ENCODE data around the gene GOLGA6L7. TPM values are rescaled to one million over a fixed set of nuclear protein-coding genes. Genes with fewer than 3 reads are reported as not detected.
"Not testable (repeated sequence)": the region's sequence is repeated elsewhere in the genome, so short reads cannot be mapped to it uniquely, and the experiment has no call there.

Gene GOLGA6L7
- total RNA-seq, 1 donor from 2014 or later = not detected

GRCh38 chr15:28847959-28848358, 485 bp downstream of the GOLGA6L7 start:
- not testable (repeated sequence) for FAIRE-seq; DNase-seq (ENCODE audit: low spot score in 2 of 2)

GRCh38 chr15:28847247-28847646, 1.2 kb downstream of the GOLGA6L7 start:
- FAIRE-seq; DNase-seq (ENCODE audit: low spot score in 2 of 2): not testable (repeated sequence)

- not testable (repeated sequence) for DNase-seq (ENCODE audit: low spot score in 2 of 2); FAIRE-seq
Measured at GRCh38 chr15:28844147-28844546, 4.3 kb downstream of the GOLGA6L7 start.

DNA sequence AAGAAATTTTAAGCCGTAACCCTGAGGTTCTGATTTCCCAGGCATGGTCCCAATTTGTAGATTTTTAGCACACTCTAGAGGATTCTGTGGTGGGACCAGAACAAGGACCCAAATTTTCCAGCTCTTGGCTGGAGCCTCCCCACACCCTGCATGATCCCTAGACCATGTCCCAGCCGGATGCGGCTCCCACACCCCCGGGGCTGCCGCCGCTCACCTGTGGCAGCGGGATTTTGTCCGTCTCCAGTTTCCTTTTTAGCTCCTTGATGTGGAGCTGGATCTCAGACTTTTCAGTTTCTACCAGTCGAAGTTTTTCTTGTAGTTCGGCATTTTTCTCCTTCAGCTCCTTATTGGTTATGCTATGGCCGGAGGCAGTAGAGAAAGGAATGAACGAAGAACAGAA, 4.9 kb downstream of the GOLGA6L7 start:
- DNase-seq (ENCODE audit: low spot score in 2 of 2); FAIRE-seq: not testable (repeated sequence)

DNA sequence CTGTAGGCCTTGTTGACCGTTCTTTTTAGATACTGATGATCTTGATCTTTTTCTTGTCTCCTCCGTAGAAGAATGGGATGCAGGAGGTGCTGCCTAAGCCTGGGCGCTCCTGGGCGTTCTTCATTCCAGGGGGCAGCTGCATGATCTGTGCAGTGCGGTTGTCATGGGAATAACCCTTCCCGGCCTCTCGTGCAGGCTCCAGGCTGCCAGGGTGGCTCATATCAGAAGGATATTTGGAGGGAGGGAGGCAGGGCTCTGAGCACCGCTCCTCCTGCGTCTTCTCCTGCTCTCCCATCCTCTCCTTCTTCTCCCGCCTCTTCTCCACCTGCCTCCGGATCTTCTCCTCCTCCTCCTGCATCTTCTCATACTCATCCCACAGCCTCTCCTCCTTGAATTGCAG, 6.2 kb downstream of the GOLGA6L7 start:
- FAIRE-seq; DNase-seq (ENCODE audit: low spot score in 2 of 2): not testable (repeated sequence)

GRCh38 chr15:28840285-28840684, 8.2 kb downstream of the GOLGA6L7 start:
- FAIRE-seq; DNase-seq (ENCODE audit: low spot score in 2 of 2): not testable (repeated sequence)

GRCh38 chr15:28834957-28835585, 13.4 kb downstream of the GOLGA6L7 start:
- DNase-seq (ENCODE audit: low spot score in 2 of 2); FAIRE-seq: not testable (repeated sequence)

GRCh38 chr15:28831897-28832587, 16.4 kb downstream of the GOLGA6L7 start:
- not testable (repeated sequence) for FAIRE-seq
- DNase-seq (ENCODE audit: low spot score in 2 of 2) = peak; percentile 66 to 73

DNA sequence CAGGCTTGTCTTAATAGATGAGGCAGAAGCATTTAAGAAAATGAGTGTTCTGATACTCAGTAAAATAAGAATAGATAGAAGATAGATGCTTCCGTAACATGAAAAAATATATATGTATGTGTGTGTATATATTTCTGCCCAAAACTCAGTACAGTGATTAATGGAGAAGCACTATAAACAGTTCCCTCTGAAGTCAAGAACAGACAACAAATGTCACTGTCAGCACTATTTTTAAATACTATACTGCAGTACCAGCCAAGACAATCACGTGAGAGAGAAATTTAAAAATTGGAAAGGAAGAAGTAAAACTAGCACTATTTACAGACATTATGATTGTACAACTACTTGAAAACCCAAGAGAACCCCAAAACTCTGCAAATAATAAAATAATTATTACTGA, 27.0 kb downstream of the GOLGA6L7 start:
- DNase-seq (ENCODE audit: low spot score in 2 of 2); FAIRE-seq: not testable (repeated sequence)

GRCh38 chr15:28819930-28820295, 28.5 kb downstream of the GOLGA6L7 start:
- not testable (repeated sequence) for DNase-seq (ENCODE audit: low spot score in 2 of 2); FAIRE-seq

- DNase-seq (ENCODE audit: low spot score in 2 of 2); FAIRE-seq: not testable (repeated sequence)
Measured at GRCh38 chr15:28819019-28819929, 29.2 kb downstream of the GOLGA6L7 start.

GRCh38 chr15:28818168-28818567, 30.3 kb downstream of the GOLGA6L7 start:
- not testable (repeated sequence) for FAIRE-seq

GRCh38 chr15:28814059-28814458, 34.4 kb downstream of the GOLGA6L7 start:
- FAIRE-seq; DNase-seq (ENCODE audit: low spot score in 2 of 2): not testable (repeated sequence)

More at GRCh38 chr15:28818168-28818567, 30.3 kb downstream of the GOLGA6L7 start:
- not testable (repeated sequence) for DNase-seq (ENCODE audit: low spot score in 2 of 2)

GRCh38 chr15:28813392-28813791, 35.1 kb downstream of the GOLGA6L7 start:
- not testable (repeated sequence) for FAIRE-seq; DNase-seq (ENCODE audit: low spot score in 2 of 2)

- FAIRE-seq = not testable (repeated sequence)
Measured at GRCh38 chr15:28811852-28812550, 36.4 kb downstream of the GOLGA6L7 start.

GRCh38 chr15:28810444-28810843, 38.0 kb downstream of the GOLGA6L7 start:
- FAIRE-seq; DNase-seq (ENCODE audit: low spot score in 2 of 2): not testable (repeated sequence)

More at GRCh38 chr15:28811852-28812550, 36.4 kb downstream of the GOLGA6L7 start:
- DNase-seq (ENCODE audit: low spot score in 2 of 2) = not testable (repeated sequence)

DNA sequence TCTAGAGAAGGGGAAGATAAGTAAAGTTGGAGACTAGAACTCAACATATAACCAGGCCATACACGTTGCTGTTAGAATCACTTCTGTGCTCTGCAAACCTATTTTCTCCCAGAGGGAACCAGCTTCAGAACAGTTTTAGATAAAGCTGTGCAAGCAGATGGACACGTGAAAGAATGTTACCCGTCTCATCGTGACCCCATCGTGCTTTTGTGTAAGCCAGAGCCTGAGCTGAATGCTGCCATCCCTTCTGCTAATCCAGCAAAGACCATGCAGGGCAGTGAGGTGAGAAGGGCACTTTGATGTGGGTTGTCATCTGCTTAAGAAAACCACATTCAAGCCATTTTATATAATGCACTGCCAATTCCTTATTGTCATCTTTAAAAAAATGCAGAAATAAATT, 40.3 kb downstream of the GOLGA6L7 start:
- DNase-seq (ENCODE audit: low spot score in 2 of 2); FAIRE-seq: not testable (repeated sequence)

GRCh38 chr15:28800366-28800765, 48.1 kb downstream of the GOLGA6L7 start:
- FAIRE-seq; DNase-seq (ENCODE audit: low spot score in 2 of 2): not testable (repeated sequence)

DNA sequence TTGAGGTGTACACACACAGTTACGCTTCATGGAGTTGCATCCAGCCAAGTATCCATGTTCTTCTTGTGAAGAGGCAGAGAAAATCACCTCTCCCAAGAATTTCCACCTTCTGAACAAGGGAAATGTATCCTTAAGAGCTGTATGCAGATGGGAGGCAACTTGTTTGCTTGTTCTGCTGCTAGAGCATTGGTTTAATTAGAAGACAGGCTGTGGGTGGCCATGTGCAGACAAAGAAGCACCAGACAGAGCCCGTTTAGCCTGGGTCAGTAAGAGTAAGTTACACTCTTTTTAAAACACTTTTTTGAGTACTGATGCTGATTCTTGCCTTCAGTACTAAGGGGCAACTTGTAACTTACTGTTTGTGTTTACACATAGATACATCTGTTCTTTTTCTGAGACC, 50.2 kb downstream of the GOLGA6L7 start:
- FAIRE-seq; DNase-seq (ENCODE audit: low spot score in 2 of 2): not testable (repeated sequence)

DNA sequence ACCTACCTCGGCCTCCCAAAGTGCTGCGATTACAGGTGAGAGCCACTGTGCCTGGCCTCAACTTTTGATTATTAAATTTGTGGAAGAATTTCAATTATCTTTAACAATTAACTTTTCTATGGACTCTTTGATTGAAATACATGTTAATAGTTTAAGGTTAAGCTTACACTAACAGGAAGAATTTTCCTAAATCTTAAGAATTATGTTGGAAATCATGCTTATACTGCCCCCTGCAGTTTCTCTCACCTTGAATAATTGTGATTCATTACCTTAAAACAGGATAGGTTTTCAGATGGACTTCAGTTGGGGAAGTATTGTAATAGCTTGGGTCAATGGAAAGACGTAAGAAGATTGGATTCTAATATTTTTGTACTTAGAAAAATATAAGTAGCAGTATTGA, 54.2 kb downstream of the GOLGA6L7 start:
- FAIRE-seq; DNase-seq (ENCODE audit: low spot score in 2 of 2): not testable (repeated sequence)
